ENCODE results near the gene CDC42BPB. TPM values are rescaled to one million over a fixed set of nuclear protein-coding genes. Genes with fewer than 3 reads are reported as not detected.

Gene CDC42BPB
- total RNA-seq, 2 experiments from 2014 or later = 6.6 to 7.6 TPM

GRCh38 chr14:102971314-102971713, 86.0 kb downstream of the CDC42BPB start:
- Mint-ChIP-seq H3K9me3 (no peaks in the 10 kb centered on the region), H3K36me3 (ENCODE audit: low read depth) (peaks cover 26% of the 10 kb centered on the region), H3K27me3 (no peaks in the 10 kb centered on the region), H3K4me3 (no peak overlapping the region), H3K27ac (no peak overlapping the region), H3K4me1 (ENCODE audit: low read depth) (no peaks in the 10 kb centered on the region)
- CTCF ChIA-PET = no interaction called here
- H3K9me3 ChIP-seq (ENCODE audit: control insufficient read depth in 1 of 2, insufficient read depth in 1 of 2, low read length in 2 of 2) = no peaks in the 10 kb centered on the region
- TF ChIP-seq CTCF (IDR thresholded peaks at IDR 0.05) = no peak
- H3K36me3 ChIP-seq (ENCODE audit: insufficient read depth, low read length) = peaks cover 2% of the 10 kb centered on the region
- intact Hi-C loops (cut with DNase I, micrococcal nuclease) = no loop called here
- DNase-seq (no peak), ATAC-seq (ENCODE audit: poor library complexity) (no peak)
- H3K27me3 ChIP-seq (ENCODE audit: control insufficient read depth in 1 of 2, insufficient read depth in 2 of 2, low read length in 2 of 2) = no peaks in the 10 kb centered on the region
- no peaks in the 10 kb centered on the region for H3K4me1 ChIP-seq (ENCODE audit: insufficient read depth, low read length)
- H3K4me3 ChIP-seq (ENCODE audit: low read length) = no peak overlapping the region
- POLR2A ChIA-PET = no interaction called here
- no peak overlapping the region for H3K27ac ChIP-seq (ENCODE audit: low read depth in 1 of 2, low read length in 2 of 2)

- ATAC-seq (ENCODE audit: poor library complexity) = no peak
- POLR2A ChIA-PET = no interaction called here
Observed at GRCh38 chr14:102970496-102970895, 86.9 kb downstream of the CDC42BPB start.

GRCh38 chr14:102969901-102970300, 87.4 kb downstream of the CDC42BPB start:
- no peak for DNase-seq
- H3K4me3 ChIP-seq (ENCODE audit: low read length) = no peak overlapping the region
- no peak overlapping the region for H3K27ac ChIP-seq (ENCODE audit: low read depth in 1 of 2, low read length in 2 of 2)
- TF ChIP-seq CTCF (IDR thresholded peaks at IDR 0.05) = no peak
- no peaks in the 10 kb centered on the region for H3K27me3 ChIP-seq (ENCODE audit: control insufficient read depth in 1 of 2, insufficient read depth in 2 of 2, low read length in 2 of 2)
- Mint-ChIP-seq H3K4me1 (ENCODE audit: low read depth) (no peaks in the 10 kb centered on the region), H3K4me3 (no peak overlapping the region), H3K27me3 (no peaks in the 10 kb centered on the region), H3K27ac (no peak overlapping the region), H3K36me3 (ENCODE audit: low read depth) (peaks cover 36% of the 10 kb centered on the region), H3K9me3 (no peaks in the 10 kb centered on the region)
- ChIA-PET CTCF (no interaction called here), POLR2A (no interaction called here)
- H3K36me3 ChIP-seq (ENCODE audit: insufficient read depth, low read length) = peaks cover 2% of the 10 kb centered on the region
- no peaks in the 10 kb centered on the region for H3K9me3 ChIP-seq (ENCODE audit: control insufficient read depth in 1 of 2, insufficient read depth in 1 of 2, low read length in 2 of 2)
- no peak for ATAC-seq (ENCODE audit: poor library complexity)
- intact Hi-C loops (cut with DNase I, micrococcal nuclease) = no loop called here
- H3K4me1 ChIP-seq (ENCODE audit: insufficient read depth, low read length) = no peaks in the 10 kb centered on the region

More at GRCh38 chr14:102970496-102970895, 86.9 kb downstream of the CDC42BPB start:
- Mint-ChIP-seq H3K4me3 (no peak overlapping the region), H3K27ac (no peak overlapping the region), H3K4me1 (ENCODE audit: low read depth) (no peaks in the 10 kb centered on the region), H3K27me3 (no peaks in the 10 kb centered on the region), H3K36me3 (ENCODE audit: low read depth) (peaks cover 34% of the 10 kb centered on the region), H3K9me3 (no peaks in the 10 kb centered on the region)
- no peak for TF ChIP-seq CTCF (IDR thresholded peaks at IDR 0.05)
- H3K4me3 ChIP-seq (ENCODE audit: low read length) = no peak overlapping the region
- intact Hi-C loops (cut with DNase I, micrococcal nuclease) = no loop called here
- DNase-seq = no peak
- no peaks in the 10 kb centered on the region for H3K9me3 ChIP-seq (ENCODE audit: control insufficient read depth in 1 of 2, insufficient read depth in 1 of 2, low read length in 2 of 2)
- H3K27ac ChIP-seq (ENCODE audit: low read depth in 1 of 2, low read length in 2 of 2) = no peak overlapping the region
- peaks cover 2% of the 10 kb centered on the region for H3K36me3 ChIP-seq (ENCODE audit: insufficient read depth, low read length)
- H3K27me3 ChIP-seq (ENCODE audit: control insufficient read depth in 1 of 2, insufficient read depth in 2 of 2, low read length in 2 of 2) = no peaks in the 10 kb centered on the region
- no peaks in the 10 kb centered on the region for H3K4me1 ChIP-seq (ENCODE audit: insufficient read depth, low read length)
- CTCF ChIA-PET = no interaction called here
